ENCODE measurements around the gene SLAMF9.

Gene SLAMF9

GRCh38 chr1:159953536-159954515 is at the start of gene SLAMF9:
Gene SLAMF9 (minus strand): TSS chr1:159954237. CDS start chr1:159954137, 100 bp downstream.
- ChIA-PET POLR2A (no interaction called here), CTCF (interaction anchor here (0.8 to 2.1 kb wide), 8 partner anchors 16 to 154 kb away, joined by 3 to 8 read pairs (median 4); no protein-coding TSS in a partner anchor)
- no peak for TF ChIP-seq CTCF (IDR thresholded peaks at IDR 0.05; ENCODE audit: control extremely low read depth, extremely low read depth, low read depth, missing control alignments)
- no peak for DNase-seq (ENCODE audit: extremely low spot score)

GRCh38 chr1:160001440-160001839 is 47.4 kb upstream of the SLAMF9 start:
- CTCF ChIA-PET = interaction anchor here (1.1 to 11.3 kb wide), 7 partner anchors 11 to 869 kb away, joined by 3 to 232 read pairs (median 4); no protein-coding TSS in a partner anchor
- POLR2A ChIA-PET = no interaction called here
- no peak for TF ChIP-seq CTCF (IDR thresholded peaks at IDR 0.05; ENCODE audit: control extremely low read depth, extremely low read depth, low read depth, missing control alignments)
- no peak for DNase-seq (ENCODE audit: extremely low spot score)

GRCh38 chr1:159999204-159999603 is 45.2 kb upstream of the SLAMF9 start:
- POLR2A ChIA-PET = no interaction called here
- CTCF ChIA-PET = interaction anchor here (0.8 to 2.2 kb wide), 3 partner anchors 9 to 201 kb away, joined by 3 to 20 read pairs (median 3); no protein-coding TSS in a partner anchor
- no peak for TF ChIP-seq CTCF (IDR thresholded peaks at IDR 0.05; ENCODE audit: control extremely low read depth, extremely low read depth, low read depth, missing control alignments)
- DNase-seq (ENCODE audit: extremely low spot score) = no peak

- POLR2A ChIA-PET = no interaction called here
- TF ChIP-seq CTCF (IDR thresholded peaks at IDR 0.05; ENCODE audit: control extremely low read depth, extremely low read depth, low read depth, missing control alignments) = no peak
- DNase-seq (ENCODE audit: extremely low spot score) = no peak
- CTCF ChIA-PET = interaction anchor here (1.3 kb wide), 1 partner anchor 9 kb away, joined by 8 read pairs; no protein-coding TSS in a partner anchor
These were observed 42.6 kb upstream of the SLAMF9 start for GRCh38 chr1:159996653-159997052.

- ChIA-PET POLR2A (no interaction called here), CTCF (interaction anchor here (1.6 to 2.5 kb wide), 4 partner anchors 9 to 197 kb away, joined by 3 to 11 read pairs (median 6); no protein-coding TSS in a partner anchor)
- no peak for DNase-seq (ENCODE audit: extremely low spot score)
- no peak for TF ChIP-seq CTCF (IDR thresholded peaks at IDR 0.05; ENCODE audit: control extremely low read depth, extremely low read depth, low read depth, missing control alignments)
These were observed 40.9 kb upstream of the SLAMF9 start for GRCh38 chr1:159994896-159995295.

GRCh38 chr1:159993911-159994310 is 39.9 kb upstream of the SLAMF9 start:
- ChIA-PET POLR2A (no interaction called here), CTCF (interaction anchor here (1.6 to 2.5 kb wide), 4 partner anchors 10 to 196 kb away, joined by 3 to 11 read pairs (median 6); no protein-coding TSS in a partner anchor)
- no peak for TF ChIP-seq CTCF (IDR thresholded peaks at IDR 0.05; ENCODE audit: control extremely low read depth, extremely low read depth, low read depth, missing control alignments)
- DNase-seq (ENCODE audit: extremely low spot score) = no peak
